ENCODE results near the gene GABBR2. TPM values are rescaled to one million over a fixed set of nuclear protein-coding genes. Genes with fewer than 3 reads are reported as not detected.

Gene GABBR2
- total and polyA plus RNA-seq, 4 donors: 20.0 to 140 (median 93.3) TPM

DNA sequence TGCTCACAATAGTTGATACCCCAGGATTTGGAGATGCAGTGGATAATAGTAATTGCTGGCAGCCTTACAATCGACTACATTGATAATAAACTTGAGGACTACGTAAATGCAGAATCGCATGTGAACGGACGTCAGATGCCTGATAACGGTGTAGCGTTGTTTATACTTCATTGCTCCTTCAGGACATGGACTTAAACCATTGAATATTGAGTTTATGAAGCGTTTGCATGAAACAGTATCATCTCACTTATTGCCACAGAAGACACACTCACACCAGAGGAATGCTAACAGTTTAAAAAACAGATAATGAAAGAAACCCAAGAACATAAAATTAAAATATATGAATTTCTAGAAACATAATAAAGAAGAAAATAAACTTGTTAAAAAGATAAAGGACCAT, 101.6 kb downstream of the GABBR2 start:
- Histone ChIP-seq H3K9me3 (ENCODE audit: control insufficient read depth, insufficient read depth, low read length) (no peaks in the 10 kb centered on the region), H3K4me1 (ENCODE audit: control insufficient read depth, insufficient read depth, low read length) (peaks cover 49% of the 10 kb centered on the region), H3K27ac (ENCODE audit: low read depth, low read length) (no peak overlapping the region), H3K36me3 (ENCODE audit: control insufficient read depth, insufficient read depth, low read length) (no peaks in the 10 kb centered on the region), H3K4me3 (ENCODE audit: low read depth, low read length) (no peak overlapping the region), H3K27me3 (ENCODE audit: control insufficient read depth, insufficient read depth, low read length) (no peaks in the 10 kb centered on the region)
- DNase-seq (ENCODE audit: low read depth in 4 of 6, low spot score in 6 of 6): no peak
- 100% methylated on average over 4 of the region's 8 CpGs for WGBS (ENCODE audit: insufficient coverage)

DNA sequence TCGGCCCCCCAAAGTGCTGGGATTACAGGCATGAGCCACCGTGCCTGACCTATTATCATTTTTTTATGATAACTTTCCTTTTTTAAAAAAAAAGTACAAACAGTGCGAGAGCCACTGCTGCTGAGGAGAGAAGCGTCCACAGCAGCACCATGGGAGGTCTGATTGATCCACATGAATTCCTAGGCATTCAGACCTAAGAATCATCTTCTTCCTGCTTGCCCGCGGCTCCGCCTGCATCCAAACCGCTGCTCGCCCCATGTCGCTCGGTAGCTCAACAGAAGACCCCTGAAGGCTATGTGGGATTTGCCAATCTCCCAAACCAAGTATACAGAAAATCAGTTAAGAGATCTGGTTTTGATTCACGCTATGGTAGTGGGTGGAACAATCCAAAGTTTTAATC, 102.0 kb downstream of the GABBR2 start:
- Histone ChIP-seq H3K4me3 (ENCODE audit: low read depth, low read length) (no peak overlapping the region), H3K27ac (ENCODE audit: low read depth, low read length) (no peak overlapping the region), H3K36me3 (ENCODE audit: control insufficient read depth, insufficient read depth, low read length) (no peaks in the 10 kb centered on the region), H3K4me1 (ENCODE audit: control insufficient read depth, insufficient read depth, low read length) (peaks cover 49% of the 10 kb centered on the region), H3K9me3 (ENCODE audit: control insufficient read depth, insufficient read depth, low read length) (no peaks in the 10 kb centered on the region), H3K27me3 (ENCODE audit: control insufficient read depth, insufficient read depth, low read length) (no peaks in the 10 kb centered on the region)
- 95% methylated on average over 3 of the region's 12 CpGs for WGBS (ENCODE audit: insufficient coverage)
- DNase-seq (ENCODE audit: low read depth in 4 of 6, low spot score in 6 of 6): no peak

DNA sequence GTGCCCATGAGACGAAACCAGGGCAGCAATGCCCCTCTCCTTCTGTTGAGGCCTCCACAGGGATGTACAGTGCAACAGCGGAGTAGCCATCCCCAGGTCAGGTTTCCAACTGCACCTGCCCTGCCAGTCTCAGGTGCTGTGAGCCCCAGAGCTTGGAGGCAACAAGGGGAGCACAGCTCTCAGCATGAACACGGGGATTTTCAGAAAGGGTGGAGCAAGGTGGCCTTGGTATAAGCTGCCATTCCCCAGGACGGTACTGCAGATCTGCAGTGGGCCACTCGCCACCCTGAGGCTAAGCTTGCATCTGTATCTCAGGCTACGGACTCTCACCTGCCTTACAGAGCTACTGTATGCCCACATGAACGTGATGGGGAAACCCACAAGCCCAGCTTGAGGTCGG, 103.6 kb downstream of the GABBR2 start:
- 84% methylated on average over 8 of the region's 8 CpGs for WGBS (ENCODE audit: insufficient coverage)
- Histone ChIP-seq H3K36me3 (ENCODE audit: control insufficient read depth, insufficient read depth, low read length) (no peaks in the 10 kb centered on the region), H3K4me1 (ENCODE audit: control insufficient read depth, insufficient read depth, low read length) (peaks cover 40% of the 10 kb centered on the region), H3K27ac (ENCODE audit: low read depth, low read length) (no peak overlapping the region), H3K9me3 (ENCODE audit: control insufficient read depth, insufficient read depth, low read length) (no peaks in the 10 kb centered on the region), H3K4me3 (ENCODE audit: low read depth, low read length) (no peak overlapping the region), H3K27me3 (ENCODE audit: control insufficient read depth, insufficient read depth, low read length) (no peaks in the 10 kb centered on the region)
- no peak for DNase-seq (ENCODE audit: low read depth in 4 of 6, low spot score in 6 of 6)

DNA sequence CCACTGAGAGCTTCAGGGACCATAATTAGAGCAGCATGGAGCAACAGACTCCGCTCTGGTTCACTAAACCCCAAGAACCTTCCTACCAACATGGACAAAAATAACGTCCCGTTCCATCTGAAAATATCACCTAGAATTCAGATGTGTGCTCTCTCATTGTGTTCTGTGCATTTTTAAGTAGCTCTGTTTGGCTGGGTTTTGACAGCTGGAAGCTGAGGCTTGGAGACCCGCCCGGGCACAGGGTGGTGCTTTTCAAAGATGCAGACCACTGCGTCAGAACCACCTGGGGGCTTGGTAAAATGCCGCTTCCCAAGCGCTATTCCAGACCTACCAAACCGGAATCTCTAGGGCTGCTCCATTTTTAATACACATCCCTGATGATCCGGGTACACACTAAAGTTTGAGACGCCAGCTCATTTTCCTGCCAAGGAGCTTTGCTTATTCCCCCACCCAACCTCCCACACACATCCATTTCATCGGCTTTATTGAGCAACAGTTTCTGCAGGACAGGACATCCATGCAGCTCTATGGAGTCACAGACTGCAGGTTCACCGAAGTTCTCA, 104.8 kb downstream of the GABBR2 start:
- DNase-seq (ENCODE audit: low read depth in 4 of 6, low spot score in 6 of 6): peak in 2 of 6 donors; percentile 55 to 71
- peaks cover 43% of the 10 kb centered on the region for H3K4me1 ChIP-seq (ENCODE audit: control insufficient read depth, insufficient read depth, low read length)
- no peaks in the 10 kb centered on the region for H3K36me3 ChIP-seq (ENCODE audit: control insufficient read depth, insufficient read depth, low read length)
- H3K27ac ChIP-seq (ENCODE audit: low read depth, low read length): peak overlapping the region; percentile 49
- H3K9me3 ChIP-seq (ENCODE audit: control insufficient read depth, insufficient read depth, low read length): no peaks in the 10 kb centered on the region
- 51% methylated on average over 10 of the region's 13 CpGs for WGBS (ENCODE audit: insufficient coverage)
- no peak overlapping the region for H3K4me3 ChIP-seq (ENCODE audit: low read depth, low read length)
- H3K27me3 ChIP-seq (ENCODE audit: control insufficient read depth, insufficient read depth, low read length): no peaks in the 10 kb centered on the region

DNA sequence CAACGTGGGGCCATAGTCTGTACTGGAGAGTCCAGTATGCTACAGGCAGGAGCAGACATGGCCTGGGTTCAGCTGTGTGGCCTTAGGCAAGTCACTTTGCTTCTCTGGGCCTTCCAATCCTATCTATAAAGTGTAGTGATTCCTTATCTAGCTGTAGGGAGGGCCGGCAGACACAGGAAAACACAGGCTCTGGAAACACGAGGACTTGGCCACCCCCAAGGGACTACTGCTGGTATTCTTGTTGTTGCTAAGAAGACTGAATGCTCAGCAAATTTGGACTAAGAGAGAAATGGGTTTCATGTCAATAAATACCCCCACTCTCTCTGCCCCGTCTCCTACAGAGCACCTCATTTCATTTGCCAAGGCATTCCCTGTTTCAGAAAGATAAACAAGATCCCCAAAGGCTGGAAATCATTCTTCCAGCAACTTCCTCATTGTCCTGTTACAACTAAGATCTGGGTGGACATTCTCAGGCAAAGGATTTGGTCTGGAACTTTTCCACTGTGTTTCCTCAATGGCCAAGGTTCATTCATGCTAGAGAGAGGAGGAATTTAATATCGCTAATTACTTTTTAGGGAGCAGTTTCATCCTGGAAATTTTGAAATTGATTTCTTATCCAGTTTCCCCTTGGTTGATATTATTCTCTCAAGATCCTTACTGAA, 105.8 kb downstream of the GABBR2 start:
- Histone ChIP-seq H3K27ac (ENCODE audit: low read depth, low read length) (peak overlapping the region; percentile 40), H3K4me1 (ENCODE audit: control insufficient read depth, insufficient read depth, low read length) (peaks cover 44% of the 10 kb centered on the region)

DNA sequence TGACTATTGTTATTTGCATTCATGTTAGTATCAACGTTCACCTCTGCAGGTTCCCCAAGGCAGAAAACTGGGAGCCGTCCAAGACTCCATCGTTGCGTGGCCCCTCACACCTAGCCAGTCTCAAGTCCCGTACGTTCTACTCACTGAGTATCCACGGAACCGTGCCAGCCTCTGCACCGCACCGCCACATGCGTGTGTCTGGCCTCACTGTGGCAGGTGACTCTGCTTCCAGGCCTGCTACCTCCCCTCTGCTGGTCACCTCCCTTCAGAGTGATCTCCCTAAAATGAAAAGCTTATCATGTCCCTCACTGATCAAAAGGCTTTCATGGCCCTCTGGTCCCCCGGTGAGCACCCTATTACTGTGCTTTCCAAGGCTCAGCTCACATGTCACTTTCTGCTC, 108.1 kb downstream of the GABBR2 start:
- 92% methylated on average over 12 of the region's 12 CpGs for WGBS (ENCODE audit: insufficient coverage)
- Histone ChIP-seq H3K36me3 (ENCODE audit: control insufficient read depth, insufficient read depth, low read length) (no peaks in the 10 kb centered on the region), H3K27ac (ENCODE audit: low read depth, low read length) (no peak overlapping the region), H3K4me1 (ENCODE audit: control insufficient read depth, insufficient read depth, low read length) (peaks cover 60% of the 10 kb centered on the region), H3K9me3 (ENCODE audit: control insufficient read depth, insufficient read depth, low read length) (no peaks in the 10 kb centered on the region), H3K4me3 (ENCODE audit: low read depth, low read length) (no peak overlapping the region), H3K27me3 (ENCODE audit: control insufficient read depth, insufficient read depth, low read length) (no peaks in the 10 kb centered on the region)
- no peak for DNase-seq (ENCODE audit: low read depth in 4 of 6, low spot score in 6 of 6)

More for the DNA sequence above, 105.8 kb downstream of the GABBR2 start:
- Histone ChIP-seq H3K27me3 (ENCODE audit: control insufficient read depth, insufficient read depth, low read length) (no peaks in the 10 kb centered on the region), H3K4me3 (ENCODE audit: low read depth, low read length) (no peak overlapping the region), H3K9me3 (ENCODE audit: control insufficient read depth, insufficient read depth, low read length) (no peaks in the 10 kb centered on the region), H3K36me3 (ENCODE audit: control insufficient read depth, insufficient read depth, low read length) (no peaks in the 10 kb centered on the region)
- 60% methylated on average over 1 of the region's 5 CpGs for WGBS (ENCODE audit: insufficient coverage)
- DNase-seq (ENCODE audit: low read depth in 4 of 6, low spot score in 6 of 6): peak in 2 of 6 donors; percentile 30 to 68

DNA sequence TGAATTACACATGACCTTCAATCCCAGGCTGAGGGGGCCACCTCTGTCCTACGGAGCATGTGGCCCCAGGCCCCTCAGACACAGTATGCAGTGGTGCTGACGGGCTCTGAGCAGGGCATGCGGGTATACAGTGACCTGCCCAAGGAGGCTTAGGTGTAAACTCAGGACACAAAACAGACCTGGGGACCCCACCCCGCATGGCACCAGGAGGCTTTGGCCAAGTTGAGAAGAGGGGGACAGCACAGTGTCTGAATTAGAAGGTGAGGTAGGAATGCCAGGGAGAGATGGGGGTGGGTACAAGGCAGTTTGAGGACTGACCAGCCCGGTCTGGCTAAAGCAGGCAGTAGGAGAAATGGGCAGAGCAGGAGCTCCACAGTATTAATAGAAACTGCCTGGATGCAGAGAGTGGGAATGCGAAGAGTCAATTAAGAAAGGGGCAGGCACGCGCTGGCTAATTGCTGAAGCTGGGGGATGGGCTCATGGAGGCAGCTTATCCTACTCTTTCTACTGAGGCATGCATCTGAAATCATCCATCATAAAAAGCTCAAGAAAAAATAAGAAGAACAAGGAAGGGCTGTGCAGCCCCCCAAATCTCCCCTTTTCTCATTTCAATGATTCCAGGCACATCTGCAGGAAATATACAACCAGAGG, 109.0 kb downstream of the GABBR2 start:
- Histone ChIP-seq H3K4me1 (ENCODE audit: control insufficient read depth, insufficient read depth, low read length) (peaks cover 63% of the 10 kb centered on the region), H3K27me3 (ENCODE audit: control insufficient read depth, insufficient read depth, low read length) (no peaks in the 10 kb centered on the region), H3K4me3 (ENCODE audit: low read depth, low read length) (no peak overlapping the region), H3K36me3 (ENCODE audit: control insufficient read depth, insufficient read depth, low read length) (no peaks in the 10 kb centered on the region), H3K27ac (ENCODE audit: low read depth, low read length) (no peak overlapping the region), H3K9me3 (ENCODE audit: control insufficient read depth, insufficient read depth, low read length) (no peaks in the 10 kb centered on the region)
- peak in 1 of 6 donors; percentile 42 for DNase-seq (ENCODE audit: low read depth in 4 of 6, low spot score in 6 of 6)
- WGBS (ENCODE audit: insufficient coverage): 74% methylated on average over 8 of the region's 8 CpGs

DNA sequence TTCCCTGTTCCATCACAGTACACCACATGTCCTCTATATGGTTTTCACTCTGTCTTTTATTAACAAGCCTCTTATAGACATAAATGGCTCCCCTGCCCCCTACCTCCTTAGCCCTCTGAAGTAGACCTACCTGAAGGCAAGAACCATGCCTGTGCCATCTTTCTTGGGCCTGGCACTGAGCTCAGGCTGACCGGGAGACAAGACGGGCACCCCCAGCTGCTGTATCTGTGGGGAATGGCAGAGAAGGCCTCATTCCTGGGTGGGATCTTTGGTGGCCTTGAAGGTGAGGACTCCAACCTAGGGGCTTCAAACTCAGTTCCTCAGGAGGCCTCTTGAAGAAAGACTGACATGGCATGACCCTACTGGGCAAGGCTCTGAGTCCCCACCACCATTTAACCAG, 109.9 kb downstream of the GABBR2 start:
- Histone ChIP-seq H3K36me3 (ENCODE audit: control insufficient read depth, insufficient read depth, low read length) (no peaks in the 10 kb centered on the region), H3K4me3 (ENCODE audit: low read depth, low read length) (no peak overlapping the region), H3K27ac (ENCODE audit: low read depth, low read length) (no peak overlapping the region), H3K9me3 (ENCODE audit: control insufficient read depth, insufficient read depth, low read length) (no peaks in the 10 kb centered on the region), H3K4me1 (ENCODE audit: control insufficient read depth, insufficient read depth, low read length) (peaks cover 66% of the 10 kb centered on the region), H3K27me3 (ENCODE audit: control insufficient read depth, insufficient read depth, low read length) (no peaks in the 10 kb centered on the region)
- 92% methylated on average over 2 of the region's 2 CpGs for WGBS (ENCODE audit: insufficient coverage)
- no peak for DNase-seq (ENCODE audit: low read depth in 4 of 6, low spot score in 6 of 6)

DNA sequence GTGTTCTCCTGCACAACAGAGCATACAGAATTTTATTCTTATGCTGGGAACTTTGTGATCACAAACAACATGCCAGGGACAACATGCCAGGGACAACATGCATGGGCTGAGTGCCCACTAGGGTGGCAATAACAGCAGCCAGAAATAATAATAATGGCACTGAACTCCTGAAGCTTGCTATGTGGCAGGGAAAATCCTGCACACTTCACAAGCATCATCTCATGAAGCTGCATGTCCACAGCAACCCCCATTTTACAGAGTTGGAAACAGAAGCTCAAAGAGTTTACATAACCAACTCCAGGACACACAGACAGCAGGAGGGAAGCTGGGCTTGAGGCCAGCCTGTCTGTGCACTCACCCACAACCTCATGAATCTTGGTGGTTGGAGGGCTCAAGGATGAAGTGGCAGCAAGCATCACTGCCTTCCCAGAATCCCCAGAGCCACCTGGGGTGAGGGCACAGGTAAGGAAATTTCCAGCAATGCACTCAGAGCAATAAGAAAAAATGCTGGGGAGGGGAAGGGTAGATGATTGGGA, 111.4 kb downstream of the GABBR2 start:
- Histone ChIP-seq H3K4me3 (ENCODE audit: low read depth, low read length) (no peak overlapping the region), H3K27me3 (ENCODE audit: control insufficient read depth, insufficient read depth, low read length) (no peaks in the 10 kb centered on the region), H3K27ac (ENCODE audit: low read depth, low read length) (no peak overlapping the region), H3K4me1 (ENCODE audit: control insufficient read depth, insufficient read depth, low read length) (peaks cover 63% of the 10 kb centered on the region), H3K9me3 (ENCODE audit: control insufficient read depth, insufficient read depth, low read length) (no peaks in the 10 kb centered on the region), H3K36me3 (ENCODE audit: control insufficient read depth, insufficient read depth, low read length) (peaks cover 3% of the 10 kb centered on the region)
- peak in 2 of 6 donors; percentile 30 to 43 for DNase-seq (ENCODE audit: low read depth in 4 of 6, low spot score in 6 of 6)

Data from spinal cord (tissue), 10 donors.